ENCODE results near the gene LCK.

LCK gene

GRCh38 chr1:32329931-32330466, 78.9 kb downstream of the LCK start:
- DNase-seq, result no peak

- no peak for DNase-seq
These were observed 79.6 kb downstream of the LCK start for GRCh38 chr1:32330558-32331151.

GRCh38 chr1:32331549-32331948, 80.5 kb downstream of the LCK start:
- no peak for DNase-seq

DNA sequence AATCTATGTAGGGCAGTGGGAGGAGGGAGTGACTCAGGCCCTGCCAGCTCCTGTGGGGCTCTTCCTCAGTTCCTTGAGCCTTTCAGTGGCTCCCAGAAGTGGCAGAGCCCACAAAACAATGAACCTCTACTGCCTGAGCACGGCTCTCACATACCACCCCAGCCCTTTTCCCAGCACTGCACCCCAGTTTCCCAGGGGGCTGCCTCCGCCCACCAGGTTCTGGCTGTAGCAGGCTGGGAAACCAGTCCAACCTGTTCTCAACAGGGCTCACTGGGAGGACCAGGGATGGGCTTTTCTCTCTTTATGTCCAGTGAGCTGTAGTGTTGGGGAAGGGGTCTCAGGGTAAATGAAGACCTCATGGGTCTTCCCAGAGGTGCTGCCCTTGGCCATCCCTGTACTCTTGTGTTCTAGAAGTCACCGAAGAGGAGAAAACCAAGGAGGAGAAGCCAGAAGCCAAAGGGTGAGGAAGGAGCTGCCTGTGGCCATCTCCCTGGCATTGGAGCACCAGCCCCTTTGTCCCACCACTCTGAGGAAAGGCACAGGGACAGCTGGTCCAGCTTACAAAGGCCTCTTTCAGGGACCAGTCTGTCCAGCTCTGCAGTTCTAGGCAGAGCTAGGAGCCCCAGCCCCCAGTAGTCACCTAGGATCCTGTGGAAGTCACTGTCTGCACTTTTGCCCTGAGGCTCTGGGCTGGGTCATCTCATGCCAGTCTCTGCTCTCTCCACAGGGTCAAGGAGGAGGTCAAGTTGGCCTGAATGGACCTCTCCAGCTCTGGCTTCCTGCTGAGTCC, 81.4 kb downstream of the LCK start:
- DNase-seq, result no peak

DNA sequence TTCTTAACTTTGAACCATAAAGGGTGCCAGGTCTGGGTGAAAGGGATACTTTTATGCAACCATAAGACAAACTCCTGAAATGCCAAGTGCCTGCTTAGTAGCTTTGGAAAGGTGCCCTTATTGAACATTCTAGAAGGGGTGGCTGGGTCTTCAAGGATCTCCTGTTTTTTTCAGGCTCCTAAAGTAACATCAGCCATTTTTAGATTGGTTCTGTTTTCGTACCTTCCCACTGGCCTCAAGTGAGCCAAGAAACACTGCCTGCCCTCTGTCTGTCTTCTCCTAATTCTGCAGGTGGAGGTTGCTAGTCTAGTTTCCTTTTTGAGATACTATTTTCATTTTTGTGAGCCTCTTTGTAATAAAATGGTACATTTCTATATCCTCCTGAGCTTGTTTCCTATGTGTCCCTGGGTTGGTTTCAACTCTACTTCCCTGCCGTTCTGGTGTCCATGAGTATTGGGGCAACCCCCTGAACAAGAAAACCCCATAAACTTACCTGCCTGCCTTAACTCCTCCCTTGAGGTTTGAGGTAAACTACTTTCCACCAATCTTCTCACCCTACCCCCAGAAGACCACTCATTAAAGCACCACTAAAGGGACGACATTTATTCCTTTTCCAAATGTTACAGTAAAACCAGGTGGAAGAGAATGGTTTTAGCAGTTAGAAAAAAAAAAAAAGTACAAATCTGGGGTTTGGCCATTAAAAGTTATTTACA, 82.3 kb downstream of the LCK start:
- DNase-seq, result no peak

DNA sequence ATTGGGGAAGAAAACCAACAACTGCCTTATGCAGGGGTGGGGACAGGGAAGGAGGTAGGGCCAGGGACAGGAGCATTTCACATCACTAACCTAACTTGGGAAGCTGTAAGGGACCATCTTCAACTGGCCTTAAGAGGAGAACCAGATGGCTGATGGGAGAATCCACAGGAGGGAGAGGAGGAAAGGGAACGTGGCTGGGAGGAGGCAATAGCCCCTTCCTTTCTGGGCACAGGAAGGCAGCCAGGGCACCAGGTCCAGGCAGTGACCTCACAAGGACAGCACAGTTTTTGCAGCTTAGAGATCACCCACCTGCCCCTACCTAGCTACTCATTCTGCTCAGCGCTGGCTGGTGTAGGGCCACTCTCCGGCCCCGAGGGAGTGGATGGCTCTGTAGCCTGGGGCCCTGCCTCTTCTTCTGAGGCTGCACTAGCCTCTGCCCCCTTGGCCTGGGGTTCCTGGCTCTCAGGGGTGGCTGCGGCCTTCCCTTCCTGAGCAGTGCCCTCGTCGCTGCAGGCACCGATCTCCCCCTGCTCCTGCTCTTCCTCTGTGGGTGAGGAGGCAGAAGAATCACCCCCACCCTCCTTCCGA, 83.3 kb downstream of the LCK start:
- DNase-seq, result no peak

DNA sequence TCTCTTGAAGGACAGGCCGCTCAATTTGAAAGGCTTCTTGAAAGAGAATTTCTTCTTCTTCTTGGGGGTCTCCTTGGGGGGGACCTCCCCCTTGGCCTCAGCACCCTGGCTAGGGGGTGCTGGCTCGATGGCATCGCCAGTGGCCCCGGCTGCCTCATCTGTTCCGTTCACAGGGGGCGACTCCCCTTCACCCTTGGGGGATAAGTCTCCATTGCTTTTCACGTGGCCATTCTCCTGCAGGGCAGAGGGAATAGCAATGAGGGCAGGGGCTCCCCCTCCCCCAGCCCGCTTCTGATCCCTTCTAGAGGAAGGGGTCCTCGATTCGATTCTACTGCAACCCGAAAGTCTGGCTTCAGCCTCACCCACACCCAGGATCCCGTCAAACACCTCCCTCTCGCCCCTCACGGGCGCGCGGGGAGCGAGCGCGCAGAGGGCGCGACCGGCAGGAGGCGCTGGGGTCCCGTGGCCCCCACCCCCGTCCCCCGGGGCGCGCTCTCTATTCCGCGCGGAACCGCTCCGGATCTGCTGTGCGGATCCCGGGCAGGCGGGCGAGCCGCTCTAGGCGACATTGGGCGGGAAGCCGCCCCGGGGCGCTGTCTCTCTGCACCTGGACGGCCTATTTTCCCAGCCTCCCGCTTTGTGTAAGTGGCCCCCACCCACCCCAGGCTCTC, 83.9 kb downstream of the LCK start:
- no peak for DNase-seq

DNA sequence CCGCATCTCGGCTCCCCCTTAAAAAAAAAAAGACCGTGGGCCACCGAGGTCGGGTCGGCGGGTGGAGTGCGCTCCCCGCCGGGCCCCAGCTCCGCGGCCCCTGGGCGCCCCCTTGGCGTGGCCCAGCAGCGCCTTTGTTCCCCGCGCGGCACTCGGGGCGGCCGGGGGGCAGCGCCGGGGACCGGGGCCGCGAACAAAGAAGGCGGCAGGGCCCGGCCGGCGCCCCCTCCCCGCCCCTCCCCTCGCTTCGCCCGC, 84.4 kb downstream of the LCK start:
- DNase-seq, result no peak

All from NCI-H226 (cell line).